Measurements from ENCODE around the gene SUB1.
"Not testable (repeated sequence)": the region's sequence is repeated elsewhere in the genome, so short reads cannot be mapped to it uniquely, and the experiment has no call there.

Gene SUB1

DNA sequence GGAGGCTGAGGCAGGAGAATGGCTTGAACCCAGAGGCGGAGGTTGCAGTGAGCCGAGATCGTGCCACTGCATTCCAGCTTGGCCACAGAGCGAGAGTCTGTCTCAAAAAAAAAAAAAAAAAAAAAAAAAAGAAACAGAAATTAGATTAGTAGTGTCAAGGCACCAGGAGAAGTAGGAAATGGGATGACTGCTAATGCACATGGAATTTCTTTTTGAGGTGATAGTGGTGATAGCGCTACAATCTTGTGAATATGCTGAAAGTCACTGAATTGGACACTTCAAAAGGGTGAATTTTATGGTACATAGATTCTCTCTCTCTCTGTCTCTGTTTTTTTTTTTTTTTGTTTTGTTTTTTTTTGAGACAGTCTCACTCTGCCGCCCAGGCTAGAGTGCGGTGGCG is 42.1 kb upstream of the SUB1 start:
- TF ChIP-seq, protein P1, sequence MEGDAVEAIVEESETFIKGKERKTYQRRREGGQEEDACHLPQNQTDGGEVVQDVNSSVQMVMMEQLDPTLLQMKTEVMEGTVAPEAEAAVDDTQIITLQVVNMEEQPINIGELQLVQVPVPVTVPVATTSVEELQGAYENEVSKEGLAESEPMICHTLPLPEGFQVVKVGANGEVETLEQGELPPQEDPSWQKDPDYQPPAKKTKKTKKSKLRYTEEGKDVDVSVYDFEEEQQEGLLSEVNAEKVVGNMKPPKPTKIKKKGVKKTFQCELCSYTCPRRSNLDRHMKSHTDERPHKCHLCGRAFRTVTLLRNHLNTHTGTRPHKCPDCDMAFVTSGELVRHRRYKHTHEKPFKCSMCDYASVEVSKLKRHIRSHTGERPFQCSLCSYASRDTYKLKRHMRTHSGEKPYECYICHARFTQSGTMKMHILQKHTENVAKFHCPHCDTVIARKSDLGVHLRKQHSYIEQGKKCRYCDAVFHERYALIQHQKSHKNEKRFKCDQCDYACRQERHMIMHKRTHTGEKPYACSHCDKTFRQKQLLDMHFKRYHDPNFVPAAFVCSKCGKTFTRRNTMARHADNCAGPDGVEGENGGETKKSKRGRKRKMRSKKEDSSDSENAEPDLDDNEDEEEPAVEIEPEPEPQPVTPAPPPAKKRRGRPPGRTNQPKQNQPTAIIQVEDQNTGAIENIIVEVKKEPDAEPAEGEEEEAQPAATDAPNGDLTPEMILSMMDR (IDR thresholded peaks at IDR 0.05; ENCODE audit: low read depth, low read length), result no peak
- H3K4me3 ChIP-seq (ENCODE audit: low read depth, low read length), result no peak overlapping the region

DNA sequence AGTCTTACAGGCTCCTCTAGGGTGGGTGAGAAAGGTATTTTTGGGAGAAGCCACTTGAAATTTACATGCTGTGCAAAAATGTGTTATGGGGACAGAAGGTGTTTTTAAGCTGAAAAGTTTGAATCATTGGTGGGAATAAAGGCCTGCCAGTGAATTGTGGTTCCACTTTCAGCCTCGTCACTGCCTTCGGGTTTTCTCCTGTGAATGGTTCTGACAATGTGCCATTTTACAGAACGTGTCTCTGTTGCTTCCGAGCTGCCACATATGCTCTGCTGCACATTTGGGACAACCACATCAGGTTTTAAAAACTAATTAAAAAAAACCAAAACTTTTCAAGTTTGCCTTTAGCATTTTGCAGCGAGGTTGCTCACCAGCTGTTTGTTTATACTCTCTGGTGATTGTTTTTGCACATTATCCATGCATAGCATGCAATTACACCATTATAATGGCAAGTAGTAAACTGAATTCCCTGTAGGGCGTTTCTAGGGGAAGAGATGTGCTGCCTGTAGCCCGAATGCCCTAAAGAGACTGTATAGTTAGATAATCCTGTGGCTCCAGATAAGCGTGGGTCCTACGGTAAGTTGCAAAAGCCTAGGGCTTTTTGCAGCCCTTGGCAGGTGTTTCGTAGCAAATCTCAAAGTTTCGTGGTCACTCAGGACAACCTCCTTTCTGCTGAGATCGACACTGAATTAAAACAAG is 40.1 kb upstream of the SUB1 start:
- no peak overlapping the region for H3K4me3 ChIP-seq (ENCODE audit: low read depth, low read length)
- TF ChIP-seq, protein P1 (IDR thresholded peaks at IDR 0.05; ENCODE audit: low read depth, low read length), result no peak

- no peak overlapping the region for H3K4me3 ChIP-seq (ENCODE audit: low read depth, low read length)
- TF ChIP-seq, protein P1 (IDR thresholded peaks at IDR 0.05; ENCODE audit: low read depth, low read length), result no peak
These were observed 34.2 kb upstream of the SUB1 start for GRCh38 chr5:32551194-32551593.

DNA sequence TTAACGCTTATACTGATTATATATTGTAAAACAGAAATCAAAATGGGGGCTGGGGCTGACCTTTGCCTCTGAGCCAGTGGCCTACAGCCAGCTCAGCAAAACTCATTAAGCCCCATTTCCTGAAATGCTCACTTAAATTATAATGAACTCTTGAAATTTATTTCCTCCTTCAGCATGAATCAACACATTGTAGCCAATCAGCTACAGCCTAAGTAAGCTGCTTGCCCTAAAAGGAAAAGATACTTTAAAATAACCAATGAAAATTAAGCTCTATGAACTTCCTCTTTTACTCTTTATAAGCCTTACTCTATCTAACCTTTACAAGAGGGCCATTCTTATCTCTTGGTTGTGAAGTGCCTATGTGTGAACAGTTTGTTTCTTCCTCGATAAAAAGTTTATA is 33.5 kb upstream of the SUB1 start:
- no peak overlapping the region for H3K4me3 ChIP-seq (ENCODE audit: low read depth, low read length)
- TF ChIP-seq, protein P1 (IDR thresholded peaks at IDR 0.05; ENCODE audit: low read depth, low read length), result no peak

DNA sequence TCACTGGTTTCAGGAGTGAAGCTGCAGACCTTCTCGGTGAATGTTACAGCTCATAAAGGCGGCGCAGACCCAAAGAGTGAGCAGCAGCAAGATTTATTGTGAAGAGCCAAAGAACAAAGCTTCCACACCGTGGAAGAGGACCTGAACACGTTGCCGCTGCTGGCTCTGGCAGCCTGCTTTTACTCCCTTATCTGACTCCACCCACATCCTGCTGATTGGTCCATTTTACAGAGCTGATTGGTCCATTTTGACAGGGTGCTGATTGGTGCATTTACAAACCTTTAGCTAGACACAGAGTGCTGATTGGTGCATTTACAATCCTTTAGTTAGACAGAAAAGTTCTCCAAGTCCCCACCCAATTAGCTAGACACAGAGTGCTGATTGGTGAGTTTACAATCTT is 32.9 kb upstream of the SUB1 start:
- H3K4me3 ChIP-seq (ENCODE audit: low read depth, low read length), result not testable (repeated sequence)

DNA sequence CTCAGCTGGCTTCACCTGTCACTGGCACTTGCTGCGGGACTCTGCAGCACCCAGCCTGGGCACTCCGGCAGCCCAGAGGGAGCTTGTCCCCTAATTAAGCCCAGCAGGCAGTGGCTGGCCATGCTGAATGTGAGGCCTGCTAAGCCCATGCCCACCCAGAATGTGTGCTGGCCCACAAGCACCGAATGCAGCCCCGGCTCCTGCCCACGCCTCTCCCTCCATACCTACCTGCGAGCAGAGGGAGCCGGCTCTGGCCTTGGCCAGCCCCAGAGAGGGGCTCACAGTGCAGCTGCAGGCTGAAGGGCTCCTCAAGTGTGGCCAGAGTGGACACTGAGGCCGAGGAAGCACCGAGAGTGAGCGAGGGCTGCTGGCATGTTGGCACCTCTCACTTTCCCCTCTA is 32.4 kb upstream of the SUB1 start:
- TF ChIP-seq, protein P1 (IDR thresholded peaks at IDR 0.05; ENCODE audit: low read depth, low read length), result no peak
- no peak overlapping the region for H3K4me3 ChIP-seq (ENCODE audit: low read depth, low read length)

DNA sequence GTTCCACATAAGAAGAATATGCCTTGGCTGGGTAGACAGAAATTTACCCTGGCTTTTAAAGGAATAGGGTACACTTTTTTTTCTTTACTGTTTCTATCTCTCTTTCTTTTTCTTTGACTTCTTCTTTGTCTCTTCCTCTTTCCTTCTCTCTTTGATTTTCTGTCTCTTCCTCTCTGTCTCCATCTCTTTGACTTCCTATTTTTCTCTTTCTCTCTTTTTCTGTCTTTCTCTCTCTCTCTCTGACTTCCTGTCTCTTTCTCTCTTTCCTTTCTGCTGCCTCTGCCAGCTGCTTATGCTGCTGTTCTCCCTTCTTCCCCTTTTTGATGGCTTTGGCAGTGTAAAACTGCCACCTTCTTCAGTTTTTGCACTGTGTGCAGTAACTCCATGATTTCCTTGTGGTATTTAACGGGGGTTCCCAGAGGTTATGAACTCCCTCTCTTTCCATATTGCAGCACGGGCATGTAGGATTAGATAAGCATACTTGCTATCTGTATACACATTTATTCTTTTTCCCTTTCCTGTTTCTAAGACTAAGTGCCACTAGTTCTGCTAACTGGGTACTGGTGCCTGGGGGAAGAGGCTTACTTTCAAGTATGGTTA is 31.1 kb upstream of the SUB1 start:
- not testable (repeated sequence) for H3K4me3 ChIP-seq (ENCODE audit: low read depth, low read length)

GRCh38 chr5:32556543-32556942 is 28.8 kb upstream of the SUB1 start:
- H3K4me3 ChIP-seq (ENCODE audit: low read depth, low read length), result not testable (repeated sequence)

DNA sequence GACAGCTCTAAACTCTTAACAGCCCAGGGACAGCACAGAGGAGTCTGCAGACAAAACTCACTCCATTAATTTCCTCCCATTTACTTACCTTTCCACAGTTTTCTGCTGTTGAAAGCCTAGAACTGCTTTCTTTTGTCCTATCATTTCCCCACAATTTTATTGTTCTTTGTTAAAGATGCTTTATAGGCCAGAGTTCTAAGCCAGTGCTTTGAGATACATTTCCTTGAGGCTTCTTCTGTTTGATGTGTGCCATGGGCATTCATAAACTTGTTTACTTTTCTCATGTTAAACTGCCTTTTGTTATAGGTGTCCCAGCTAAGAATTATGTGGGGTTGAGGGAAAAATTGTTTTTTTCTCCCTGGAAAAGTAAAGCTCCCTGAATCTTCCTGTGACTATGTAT is 25.9 kb upstream of the SUB1 start:
- no peak overlapping the region for H3K4me3 ChIP-seq (ENCODE audit: low read depth, low read length)
- TF ChIP-seq, protein P1 (IDR thresholded peaks at IDR 0.05; ENCODE audit: low read depth, low read length), result no peak

Data from WI38 (cell line).